Testis (tissue), 3 donors: ENCODE measurements around the gene WDR27. TPM values are rescaled to one million over a fixed set of nuclear protein-coding genes. Genes with fewer than 3 reads are reported as not detected.
A peak's percentile ranks its signal among the peaks of the same experiment; 100 is the strongest.

ENCODE experiments used
- DNase-seq: peaks from one replicate; pipeline ENCODE4 v3.0.0-alpha.2; 2019
- H3K27ac ChIP-seq, 2 donors: fragments of 200-600 bp; sonication (generic); one replicate each; pipeline ENCODE4 v1.5.1; 2019
- H3K27me3 ChIP-seq: fragments of 200-600 bp; sonication (generic); one replicate; pipeline ENCODE4 v1.5.1; 2019
- H3K36me3 ChIP-seq: fragments of 200-600 bp; sonication (generic); one replicate; pipeline ENCODE4 v1.5.1; 2017; ENCODE audit warnings: low read depth; ENCODE audit errors: missing control alignments
- H3K4me1 ChIP-seq: fragments of 200-600 bp; sonication (generic); one replicate; pipeline ENCODE4 v1.5.1; 2019
- H3K4me3 ChIP-seq, 2 donors: fragments of 200-600 bp; sonication (generic); one replicate each; pipeline ENCODE4 v1.5.1; 2017 to 2019
- H3K9me3 ChIP-seq: fragments of 200-600 bp; sonication (generic); one replicate; pipeline ENCODE4 v1.5.1; 2017
- CTCF ChIP-seq, 3 experiments: fragments of 450-650 bp in 2 of 3; fragments of 200-600 bp in 1 of 3; sonication (generic) in 1 of 3; IDR thresholded peaks; one replicate each; pipeline ENCODE4 v1.5.1; 2016 to 2019; ENCODE audit warnings: antibody characterized with exemption in 3 of 3, mild to moderate bottlenecking in 2 of 3, moderate library complexity in 1 of 3
- POLR2A ChIP-seq: fragments of 450-650 bp; IDR thresholded peaks from one replicate; pipeline ENCODE4 v1.6.1; 2017; ENCODE audit warnings: antibody characterized with exemption, mild to moderate bottlenecking, moderate library complexity
- WGBS, 2 donors: methylation state at CpG; one replicate each; pipeline ENCODE4 v1.1.5; 2018; 5-methylcytosine and 5-hydroxymethylcytosine counted together
- intact Hi-C: fragments of 100-400 bp; cut with DNase I; formaldehyde crosslinking; loops from one replicate; pipeline ENCODE4 v1.15.1; 2023; ENCODE audit warnings: low total_unique reads
- polyA plus RNA-seq: library from polyadenylated mRNA; stranded (reverse); fragments of 350-450 nt; fragmentation: Illumina TruSeq; extraction: RNeasy Lipid Tissue Mini Kit (QIAGEN cat#74804); gene quantifications from one replicate; pipeline ENCODE4 v1.2.3, GENCODE V29; 2014; ENCODE audit warnings: low read depth, low replicate concordance; ENCODE audit not compliant: insufficient read depth
- total RNA-seq, 2 donors: library from RNA; depleted of rRNA; stranded (reverse); fragments of >200 nt; gene quantifications; one replicate each; pipeline ENCODE4 v1.2.3, GENCODE V29; 2016

Gene WDR27
- total and polyA plus RNA-seq, 3 donors from 2014 or later, result 32.8 to 101 (median 84.0) TPM

GRCh38 chr6:169725125-169726048 lies 23.6 kb upstream of the WDR27 start:
- H3K27ac ChIP-seq, result peak overlapping the region; percentile 91 to 96
- peak; percentile 77 for DNase-seq
- intact Hi-C loops, result no loop called here
- H3K27me3 ChIP-seq, result no peaks in the 10 kb centered on the region
- no peaks in the 10 kb centered on the region for H3K9me3 ChIP-seq
- peak overlapping the region; percentile 77 to 80 for H3K4me3 ChIP-seq
- peaks cover 12% of the 10 kb centered on the region for H3K4me1 ChIP-seq
- no peaks in the 10 kb centered on the region for H3K36me3 ChIP-seq
- 9 to 10% methylated on average over 29 of the region's 29 CpGs for WGBS, 2 donors
- TF ChIP-seq POLR2A (no peak), CTCF (IDR thresholded peaks at IDR 0.05) (no peak)

GRCh38 chr6:169724494-169725124 lies 22.8 kb upstream of the WDR27 start, which contains the start of gene PHF10:
TSS of gene PHF10 (minus strand) at chr6:169724500. CDS start at chr6:169723931, 569 bp downstream.
- H3K36me3 ChIP-seq, result no peaks in the 10 kb centered on the region
- peaks cover 12% of the 10 kb centered on the region for H3K4me1 ChIP-seq
- peak within 1 kb of the TSS; percentile 91 to 96 for H3K27ac ChIP-seq
- H3K27me3 ChIP-seq, result no peaks in the 10 kb centered on the region
- intact Hi-C loops, result no loop called here
- WGBS, 2 donors, result 0 to 1% methylated on average over 1 to 46 of the region's 89 CpGs
- no peaks in the 10 kb centered on the region for H3K9me3 ChIP-seq
- DNase-seq, result peak; percentile 56
- TF ChIP-seq CTCF (IDR thresholded peaks at IDR 0.05), result no peak
- no peak for TF ChIP-seq POLR2A
- H3K4me3 ChIP-seq, result peak within 1 kb of the TSS; percentile 77 to 80

- DNase-seq, result peak; percentile 41
- intact Hi-C loops, result no loop called here
- peak overlapping the region in 1 of 2 donors; percentile 96 for H3K27ac ChIP-seq
- peaks cover 12% of the 10 kb centered on the region for H3K4me1 ChIP-seq
- no peaks in the 10 kb centered on the region for H3K27me3 ChIP-seq
- H3K9me3 ChIP-seq, result no peaks in the 10 kb centered on the region
- 3% methylated on average over 21 of the region's 89 CpGs; no CpG with 5 or more reads in 1 of the 2 donors for WGBS, 2 donors
- peak overlapping the region in 1 of 2 donors; percentile 77 for H3K4me3 ChIP-seq
- TF ChIP-seq POLR2A (no peak), CTCF (IDR thresholded peaks at IDR 0.05) (no peak)
- H3K36me3 ChIP-seq, result no peaks in the 10 kb centered on the region
Measured at GRCh38 chr6:169723991-169724493, 22.2 kb upstream of the WDR27 start.

GRCh38 chr6:169723200-169723909 lies 21.5 kb upstream of the WDR27 start:
- TF ChIP-seq POLR2A (no peak), CTCF (IDR thresholded peaks at IDR 0.05) (no peak)
- 0 to 1% methylated on average over 15 to 48 of the region's 70 CpGs for WGBS, 2 donors
- Histone ChIP-seq H3K4me3 (peak overlapping the region; percentile 68 to 76), H3K27me3 (no peaks in the 10 kb centered on the region), H3K9me3 (no peaks in the 10 kb centered on the region), H3K36me3 (no peaks in the 10 kb centered on the region), H3K27ac (peak overlapping the region; percentile 81 to 92), H3K4me1 (peaks cover 12% of the 10 kb centered on the region)
- peak; percentile 84 for DNase-seq
- intact Hi-C loops, result no loop called here
